HL-60 (cell line): ENCODE results near the gene ABCG1.

Experiments used
- DNase-seq, 2 experiments: peaks; one replicate each; pipeline ENCODE4 v3.0.0-alpha.2; 2010 to 2020; ENCODE audit warnings: low read depth in 1 of 2, low spot score in 1 of 2
- H3K27ac ChIP-seq: fragments of 250-450 bp; sonication (Bioruptor Pico); replicated peaks from 2 replicates; pipeline ENCODE4 v1.5.1; 2020; ENCODE audit warnings: mild to moderate bottlenecking, moderate library complexity
- H3K27me3 ChIP-seq: fragments of 250-450 bp; sonication (Bioruptor Pico); 2 replicates; pipeline ENCODE4 v1.5.1; 2021; ENCODE audit warnings: mild to moderate bottlenecking, moderate library complexity; ENCODE audit not compliant: insufficient read depth, poor library complexity, severe bottlenecking
- H3K4me3 ChIP-seq: replicated peaks from 2 replicates; pipeline ENCODE4 v1.5.1; 2011; ENCODE audit warnings: mild to moderate bottlenecking, control low read depth, low read length; ENCODE audit not compliant: insufficient read depth
- GABPA ChIP-seq: IDR thresholded peaks from 2 replicates; pipeline ENCODE4 v1.6.1; 2012; ENCODE audit warnings: low read depth
- POLR2AphosphoS5 ChIP-seq: IDR thresholded peaks from 2 replicates; pipeline ENCODE4 v1.6.1; 2012; ENCODE audit warnings: low read depth
- SPI1 ChIP-seq: IDR thresholded peaks from 2 replicates; pipeline ENCODE4 v1.6.1; 2012; ENCODE audit warnings: low read depth, mild to moderate bottlenecking, borderline replicate concordance
- TF ChIP-seq, protein P1 (sequence below): IDR thresholded peaks from 2 replicates; pipeline ENCODE4 v1.6.1; 2012; ENCODE audit warnings: low read depth; ENCODE audit not compliant: insufficient replicate concordance
- TF ChIP-seq, protein P2 (sequence below): IDR thresholded peaks from one replicate; pipeline ENCODE4 v1.5.1; 2011; ENCODE audit warnings: low read length, control low read depth, inconsistent platforms; ENCODE audit not compliant: insufficient read depth

Gene ABCG1

GRCh38 chr21:42280356-42281180 is 61.6 kb downstream of the ABCG1 start:
- no peaks in the 10 kb centered on the region for H3K27me3 ChIP-seq
- no peak for DNase-seq
- H3K27ac ChIP-seq: no peak overlapping the region
- TF ChIP-seq, protein P1, sequence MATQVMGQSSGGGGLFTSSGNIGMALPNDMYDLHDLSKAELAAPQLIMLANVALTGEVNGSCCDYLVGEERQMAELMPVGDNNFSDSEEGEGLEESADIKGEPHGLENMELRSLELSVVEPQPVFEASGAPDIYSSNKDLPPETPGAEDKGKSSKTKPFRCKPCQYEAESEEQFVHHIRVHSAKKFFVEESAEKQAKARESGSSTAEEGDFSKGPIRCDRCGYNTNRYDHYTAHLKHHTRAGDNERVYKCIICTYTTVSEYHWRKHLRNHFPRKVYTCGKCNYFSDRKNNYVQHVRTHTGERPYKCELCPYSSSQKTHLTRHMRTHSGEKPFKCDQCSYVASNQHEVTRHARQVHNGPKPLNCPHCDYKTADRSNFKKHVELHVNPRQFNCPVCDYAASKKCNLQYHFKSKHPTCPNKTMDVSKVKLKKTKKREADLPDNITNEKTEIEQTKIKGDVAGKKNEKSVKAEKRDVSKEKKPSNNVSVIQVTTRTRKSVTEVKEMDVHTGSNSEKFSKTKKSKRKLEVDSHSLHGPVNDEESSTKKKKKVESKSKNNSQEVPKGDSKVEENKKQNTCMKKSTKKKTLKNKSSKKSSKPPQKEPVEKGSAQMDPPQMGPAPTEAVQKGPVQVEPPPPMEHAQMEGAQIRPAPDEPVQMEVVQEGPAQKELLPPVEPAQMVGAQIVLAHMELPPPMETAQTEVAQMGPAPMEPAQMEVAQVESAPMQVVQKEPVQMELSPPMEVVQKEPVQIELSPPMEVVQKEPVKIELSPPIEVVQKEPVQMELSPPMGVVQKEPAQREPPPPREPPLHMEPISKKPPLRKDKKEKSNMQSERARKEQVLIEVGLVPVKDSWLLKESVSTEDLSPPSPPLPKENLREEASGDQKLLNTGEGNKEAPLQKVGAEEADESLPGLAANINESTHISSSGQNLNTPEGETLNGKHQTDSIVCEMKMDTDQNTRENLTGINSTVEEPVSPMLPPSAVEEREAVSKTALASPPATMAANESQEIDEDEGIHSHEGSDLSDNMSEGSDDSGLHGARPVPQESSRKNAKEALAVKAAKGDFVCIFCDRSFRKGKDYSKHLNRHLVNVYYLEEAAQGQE: no peak
- TF ChIP-seq GABPA (no peak), POLR2AphosphoS5 (no peak), SPI1 (no peak)
- TF ChIP-seq, protein P2, sequence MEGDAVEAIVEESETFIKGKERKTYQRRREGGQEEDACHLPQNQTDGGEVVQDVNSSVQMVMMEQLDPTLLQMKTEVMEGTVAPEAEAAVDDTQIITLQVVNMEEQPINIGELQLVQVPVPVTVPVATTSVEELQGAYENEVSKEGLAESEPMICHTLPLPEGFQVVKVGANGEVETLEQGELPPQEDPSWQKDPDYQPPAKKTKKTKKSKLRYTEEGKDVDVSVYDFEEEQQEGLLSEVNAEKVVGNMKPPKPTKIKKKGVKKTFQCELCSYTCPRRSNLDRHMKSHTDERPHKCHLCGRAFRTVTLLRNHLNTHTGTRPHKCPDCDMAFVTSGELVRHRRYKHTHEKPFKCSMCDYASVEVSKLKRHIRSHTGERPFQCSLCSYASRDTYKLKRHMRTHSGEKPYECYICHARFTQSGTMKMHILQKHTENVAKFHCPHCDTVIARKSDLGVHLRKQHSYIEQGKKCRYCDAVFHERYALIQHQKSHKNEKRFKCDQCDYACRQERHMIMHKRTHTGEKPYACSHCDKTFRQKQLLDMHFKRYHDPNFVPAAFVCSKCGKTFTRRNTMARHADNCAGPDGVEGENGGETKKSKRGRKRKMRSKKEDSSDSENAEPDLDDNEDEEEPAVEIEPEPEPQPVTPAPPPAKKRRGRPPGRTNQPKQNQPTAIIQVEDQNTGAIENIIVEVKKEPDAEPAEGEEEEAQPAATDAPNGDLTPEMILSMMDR: no peak
- H3K4me3 ChIP-seq: no peak overlapping the region

GRCh38 chr21:42281181-42281680 is 62.3 kb downstream of the ABCG1 start:
- TF ChIP-seq POLR2AphosphoS5 (no peak), GABPA (no peak), SPI1 (no peak)
- TF ChIP-seq, protein P2: no peak
- TF ChIP-seq, protein P1: no peak
- DNase-seq: no peak
- no peaks in the 10 kb centered on the region for H3K27me3 ChIP-seq
- H3K27ac ChIP-seq: no peak overlapping the region
- H3K4me3 ChIP-seq: no peak overlapping the region

DNA sequence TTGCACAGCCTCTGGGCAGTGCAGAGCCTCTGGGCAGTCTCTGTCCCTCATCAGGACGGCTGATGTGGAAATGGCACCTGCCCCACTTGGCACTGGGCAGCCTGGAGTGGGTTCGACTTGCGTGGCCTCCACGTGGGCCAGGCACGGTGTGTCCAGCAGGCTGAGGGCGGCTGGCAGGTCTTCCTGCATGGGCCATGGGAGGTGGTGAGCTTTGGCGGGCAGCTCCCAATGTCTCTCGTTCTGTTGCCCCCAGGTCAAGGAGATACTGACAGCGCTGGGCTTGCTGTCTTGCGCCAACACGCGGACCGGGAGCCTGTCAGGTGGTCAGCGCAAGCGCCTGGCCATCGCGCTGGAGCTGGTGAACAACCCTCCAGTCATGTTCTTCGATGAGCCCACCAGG is 63.1 kb downstream of the ABCG1 start:
- TF ChIP-seq POLR2AphosphoS5: no peak
- TF ChIP-seq SPI1: no peak
- TF ChIP-seq GABPA: no peak
- TF ChIP-seq, protein P1: no peak
- TF ChIP-seq, protein P2: no peak
- DNase-seq: no peak
- no peak overlapping the region for H3K4me3 ChIP-seq
- H3K27me3 ChIP-seq: no peaks in the 10 kb centered on the region
- H3K27ac ChIP-seq: no peak overlapping the region
